IMR-90 (cell line): ENCODE results near the gene C10orf71.

ENCODE experiments used
- BHLHE40 ChIP-seq: fragments of 150-350 bp; IDR thresholded peaks from 2 replicates; pipeline ENCODE4 v1.6.1; 2016; ENCODE audit warnings: mild to moderate bottlenecking, low read depth, low read length
- CEBPB ChIP-seq: IDR thresholded peaks from 2 replicates; pipeline ENCODE4 v1.6.1; 2012; ENCODE audit warnings: low read depth, low read length, improper control_type of control experiment
- CHD1 ChIP-seq: IDR thresholded peaks from 2 replicates; pipeline ENCODE4 v1.6.1; 2012; ENCODE audit warnings: low read depth, low read length, improper control_type of control experiment
- MAFK ChIP-seq: IDR thresholded peaks from 2 replicates; pipeline ENCODE4 v1.6.1; 2012; ENCODE audit warnings: low read depth, low read length, improper control_type of control experiment
- MAZ ChIP-seq: IDR thresholded peaks from 2 replicates; pipeline ENCODE4 v1.6.1; 2012; ENCODE audit warnings: low read depth, mild to moderate bottlenecking, low read length, improper control_type of control experiment, moderate library complexity, borderline replicate concordance
- MXI1 ChIP-seq: IDR thresholded peaks from 2 replicates; pipeline ENCODE4 v1.6.1; 2012; ENCODE audit warnings: low read depth, mild to moderate bottlenecking, low read length, moderate library complexity, borderline replicate concordance
- NFE2L2 ChIP-seq: fragments of 150-350 bp; IDR thresholded peaks from 2 replicates; pipeline ENCODE4 v1.6.1; 2016; ENCODE audit warnings: low read depth, mild to moderate bottlenecking, low read length
- POLR2A ChIP-seq: IDR thresholded peaks from 2 replicates; pipeline ENCODE4 v1.6.1; 2012; ENCODE audit warnings: mild to moderate bottlenecking, low read depth, low read length
- RAD21 ChIP-seq: IDR thresholded peaks from 2 replicates; pipeline ENCODE4 v1.6.1; 2012; ENCODE audit warnings: low read length, improper control_type of control experiment
- RCOR1 ChIP-seq: IDR thresholded peaks from 2 replicates; pipeline ENCODE4 v1.6.1; 2012; ENCODE audit warnings: mild to moderate bottlenecking, low read length, improper control_type of control experiment; ENCODE audit not compliant: insufficient replicate concordance
- SMC3 ChIP-seq: fragments of 150-350 bp; IDR thresholded peaks from 2 replicates; pipeline ENCODE4 v1.6.1; 2016; ENCODE audit warnings: low read depth, mild to moderate bottlenecking, antibody characterized with exemption, low read length, moderate library complexity
- TF ChIP-seq, protein P1 (sequence below): conservative IDR thresholded peaks from 2 replicates; pipeline ENCODE4 v1.5.1; 2012; ENCODE audit warnings: mild to moderate bottlenecking, low read depth, low read length, improper control_type of control experiment
- TF ChIP-seq, protein P2 (sequence below): fragments of 150-350 bp; IDR thresholded peaks from 2 replicates; pipeline ENCODE4 v1.6.1; 2017; ENCODE audit warnings: mild to moderate bottlenecking, antibody characterized with exemption, low read length, low read depth

DNA sequence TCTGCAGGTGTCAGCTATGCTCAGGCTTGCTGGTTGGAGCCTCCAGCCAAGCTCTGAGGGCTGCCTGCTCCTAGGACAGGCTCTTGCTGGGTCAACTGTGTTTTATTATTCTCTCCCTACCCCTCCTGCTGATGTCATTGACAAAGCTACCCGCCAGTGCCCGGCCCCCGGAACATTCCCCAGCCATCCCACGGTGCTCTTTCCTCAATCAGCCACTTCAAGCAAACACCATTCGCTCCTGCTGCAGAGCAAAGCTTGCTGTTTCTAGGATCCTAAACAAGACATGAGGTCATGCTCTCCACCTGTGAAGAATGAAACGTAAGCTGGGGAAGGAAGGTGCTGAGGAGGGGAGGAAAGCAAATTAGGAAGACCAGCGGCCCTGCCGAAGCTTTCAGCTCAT, 2.1 kb upstream of the C10orf71 start:
- TF ChIP-seq, protein P1, sequence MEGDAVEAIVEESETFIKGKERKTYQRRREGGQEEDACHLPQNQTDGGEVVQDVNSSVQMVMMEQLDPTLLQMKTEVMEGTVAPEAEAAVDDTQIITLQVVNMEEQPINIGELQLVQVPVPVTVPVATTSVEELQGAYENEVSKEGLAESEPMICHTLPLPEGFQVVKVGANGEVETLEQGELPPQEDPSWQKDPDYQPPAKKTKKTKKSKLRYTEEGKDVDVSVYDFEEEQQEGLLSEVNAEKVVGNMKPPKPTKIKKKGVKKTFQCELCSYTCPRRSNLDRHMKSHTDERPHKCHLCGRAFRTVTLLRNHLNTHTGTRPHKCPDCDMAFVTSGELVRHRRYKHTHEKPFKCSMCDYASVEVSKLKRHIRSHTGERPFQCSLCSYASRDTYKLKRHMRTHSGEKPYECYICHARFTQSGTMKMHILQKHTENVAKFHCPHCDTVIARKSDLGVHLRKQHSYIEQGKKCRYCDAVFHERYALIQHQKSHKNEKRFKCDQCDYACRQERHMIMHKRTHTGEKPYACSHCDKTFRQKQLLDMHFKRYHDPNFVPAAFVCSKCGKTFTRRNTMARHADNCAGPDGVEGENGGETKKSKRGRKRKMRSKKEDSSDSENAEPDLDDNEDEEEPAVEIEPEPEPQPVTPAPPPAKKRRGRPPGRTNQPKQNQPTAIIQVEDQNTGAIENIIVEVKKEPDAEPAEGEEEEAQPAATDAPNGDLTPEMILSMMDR = no peak
- TF ChIP-seq NFE2L2 = no peak
- no peak for TF ChIP-seq RAD21
- no peak for TF ChIP-seq POLR2A
- no peak for TF ChIP-seq MAFK
- no peak for TF ChIP-seq CHD1
- no peak for TF ChIP-seq CEBPB
- TF ChIP-seq MAZ = no peak
- no peak for TF ChIP-seq MXI1
- TF ChIP-seq, protein P2, sequence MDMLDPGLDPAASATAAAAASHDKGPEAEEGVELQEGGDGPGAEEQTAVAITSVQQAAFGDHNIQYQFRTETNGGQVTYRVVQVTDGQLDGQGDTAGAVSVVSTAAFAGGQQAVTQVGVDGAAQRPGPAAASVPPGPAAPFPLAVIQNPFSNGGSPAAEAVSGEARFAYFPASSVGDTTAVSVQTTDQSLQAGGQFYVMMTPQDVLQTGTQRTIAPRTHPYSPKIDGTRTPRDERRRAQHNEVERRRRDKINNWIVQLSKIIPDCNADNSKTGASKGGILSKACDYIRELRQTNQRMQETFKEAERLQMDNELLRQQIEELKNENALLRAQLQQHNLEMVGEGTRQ = no peak
- TF ChIP-seq RCOR1 = no peak
- TF ChIP-seq SMC3 = no peak
- TF ChIP-seq BHLHE40 = no peak
